Measurements from ENCODE around the gene KRTAP13-2.

- no peak for TF ChIP-seq RAD21 (IDR thresholded peaks at IDR 0.05; ENCODE audit: insufficient read depth, low read depth, low read length)
- TF ChIP-seq SMARCA5 (IDR thresholded peaks at IDR 0.05): no peak
- TF ChIP-seq POLR2A (IDR thresholded peaks at IDR 0.05; ENCODE audit: low read depth, low read length): no peak
- no peak for TF ChIP-seq CTCF (IDR thresholded peaks at IDR 0.05 in 2 of 3, conservative IDR thresholded peaks at IDR 0.05 in 1 of 3; ENCODE audit: control insufficient read depth in 2 of 3, extremely low read depth in 1 of 3, insufficient read depth in 1 of 3, low read depth in 3 of 3, low read length in 3 of 3)
- no peak for TF ChIP-seq ZBED1 (IDR thresholded peaks at IDR 0.05; ENCODE audit: borderline replicate concordance)
Measured at GRCh38 chr21:30372139-30372770, at the start of gene KRTAP13-2.
